ENCODE measurements around the gene ZNF473.
"Not testable (repeated sequence)": the region's sequence is repeated elsewhere in the genome, so short reads cannot be mapped to it uniquely, and the experiment has no call there.

The ZNF473 gene

DNA sequence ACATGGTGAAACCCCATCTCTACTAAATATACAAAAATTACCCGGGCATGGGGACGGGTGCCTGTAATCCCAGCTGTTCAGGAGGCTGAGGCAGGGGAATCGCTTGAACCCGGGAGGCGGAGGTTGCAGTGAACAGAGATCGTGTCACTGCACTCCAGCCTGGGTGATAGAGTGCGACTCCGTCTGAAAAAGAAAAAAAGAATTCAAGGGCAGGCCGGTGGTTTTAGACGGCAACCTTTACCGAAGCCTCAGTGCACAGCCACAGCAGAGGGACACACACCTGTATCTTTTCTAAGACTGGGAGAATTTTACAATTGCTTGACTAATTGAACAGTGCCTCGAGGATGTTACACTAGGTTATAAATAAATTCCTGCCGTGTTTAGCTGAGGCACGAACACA lies 73.9 kb downstream of the ZNF473 start:
- DNase-seq (ENCODE audit: low read depth), result not testable (repeated sequence)

GRCh38 chr19:50100946-50101345 lies 75.1 kb downstream of the ZNF473 start:
- DNase-seq (ENCODE audit: low read depth), result not testable (repeated sequence)
